MM.1S (cell line): Measurements from ENCODE around the gene C17orf113.

Source experiments
- EZH2 ChIP-seq: fragments of 300-600 bp; sonication (generic); optimal IDR thresholded peaks from 2 replicates; pipeline ENCODE3; 2017; ENCODE audit warnings: low read depth, mild to moderate bottlenecking, antibody characterized with exemption, low read length, mixed read lengths
- TF ChIP-seq, protein P1 (sequence below): fragments of 300-600 bp; sonication (generic); IDR thresholded peaks from 2 replicates; pipeline ENCODE4 v1.5.1; 2016; ENCODE audit warnings: antibody characterized with exemption, low read length, mixed read lengths

DNA sequence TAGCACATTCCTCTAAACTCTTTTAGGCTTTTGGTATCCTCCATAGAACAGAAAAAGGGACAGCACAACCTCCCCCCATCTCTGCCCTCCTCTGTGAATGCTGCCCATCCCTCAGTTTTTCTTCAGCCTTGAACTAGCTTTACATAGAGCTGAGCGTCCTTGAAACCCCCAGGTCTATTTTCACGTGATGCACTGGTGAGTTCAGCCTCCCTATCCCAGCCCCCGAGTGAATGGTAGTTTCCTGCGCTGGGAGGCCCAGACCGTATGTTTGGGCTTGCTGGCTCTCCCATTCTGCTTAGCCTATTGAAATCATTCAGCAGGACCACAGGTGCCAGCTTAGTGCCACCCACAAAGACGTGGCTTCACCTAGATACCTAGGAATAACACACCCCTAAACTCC lies 25.4 kb upstream of the C17orf113 start:
- no peak for TF ChIP-seq EZH2
- TF ChIP-seq, protein P1, sequence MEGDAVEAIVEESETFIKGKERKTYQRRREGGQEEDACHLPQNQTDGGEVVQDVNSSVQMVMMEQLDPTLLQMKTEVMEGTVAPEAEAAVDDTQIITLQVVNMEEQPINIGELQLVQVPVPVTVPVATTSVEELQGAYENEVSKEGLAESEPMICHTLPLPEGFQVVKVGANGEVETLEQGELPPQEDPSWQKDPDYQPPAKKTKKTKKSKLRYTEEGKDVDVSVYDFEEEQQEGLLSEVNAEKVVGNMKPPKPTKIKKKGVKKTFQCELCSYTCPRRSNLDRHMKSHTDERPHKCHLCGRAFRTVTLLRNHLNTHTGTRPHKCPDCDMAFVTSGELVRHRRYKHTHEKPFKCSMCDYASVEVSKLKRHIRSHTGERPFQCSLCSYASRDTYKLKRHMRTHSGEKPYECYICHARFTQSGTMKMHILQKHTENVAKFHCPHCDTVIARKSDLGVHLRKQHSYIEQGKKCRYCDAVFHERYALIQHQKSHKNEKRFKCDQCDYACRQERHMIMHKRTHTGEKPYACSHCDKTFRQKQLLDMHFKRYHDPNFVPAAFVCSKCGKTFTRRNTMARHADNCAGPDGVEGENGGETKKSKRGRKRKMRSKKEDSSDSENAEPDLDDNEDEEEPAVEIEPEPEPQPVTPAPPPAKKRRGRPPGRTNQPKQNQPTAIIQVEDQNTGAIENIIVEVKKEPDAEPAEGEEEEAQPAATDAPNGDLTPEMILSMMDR: no peak
